ENCODE results near the gene ZNF346. TPM values are rescaled to one million over a fixed set of nuclear protein-coding genes. Genes with fewer than 3 reads are reported as not detected.

Gene ZNF346
- total and polyA plus RNA-seq, 2 of the 13 experiments (the other 11 are each of a cell fraction or from before 2014, with no cell fraction given) = 8.6 to 19.4 TPM

GRCh38 chr5:177097016-177097985 is 74.8 kb downstream of the ZNF346 start (continued):
- TF ChIP-seq ATF3 (CRISPR knock-in tag; IDR thresholded peaks at IDR 0.05) (no peak), GZF1 (CRISPR knock-in tag; IDR thresholded peaks at IDR 0.05) (no peak), HNRNPL (IDR thresholded peaks at IDR 0.05; ENCODE audit: low read depth, low read length) (0 out of 2 replicates have a peak, but pooled peaks have one; percentile 37), KLF12 (CRISPR knock-in tag; IDR thresholded peaks at IDR 0.05; ENCODE audit: borderline replicate concordance) (no peak), ZNF564 (CRISPR knock-in tag; IDR thresholded peaks at IDR 0.05) (no peak), E2F5 (CRISPR knock-in tag; conservative IDR thresholded peaks at IDR 0.05) (no peak), ARNTL (CRISPR knock-in tag; IDR thresholded peaks at IDR 0.05) (no peak), EP300 (IDR thresholded peaks at IDR 0.05; ENCODE audit: low read depth in 2 of 2, low read length in 2 of 2) (peak in 1 of 2 experiments; percentile 20; a peak in 1 of 4 replicates), EP300 (CRISPR knock-in tag; IDR thresholded peaks at IDR 0.05; ENCODE audit: borderline replicate concordance) (no peak), HMG20B (CRISPR knock-in tag; conservative IDR thresholded peaks at IDR 0.05) (no peak), DMAP1 (CRISPR knock-in tag; IDR thresholded peaks at IDR 0.05) (no peak), ZNF12 (CRISPR knock-in tag; IDR thresholded peaks at IDR 0.05) (no peak), ZNF451 (CRISPR knock-in tag; IDR thresholded peaks at IDR 0.05) (peak; percentile 50; the same call in 1 of the 2 replicates), ZNF605 (CRISPR knock-in tag; IDR thresholded peaks at IDR 0.05) (no peak), ZNF678 (CRISPR knock-in tag; IDR thresholded peaks at IDR 0.05) (no peak), U2AF2 (IDR thresholded peaks at IDR 0.05; ENCODE audit: low read depth, low read length) (no peak), ZNF629 (CRISPR knock-in tag; conservative IDR thresholded peaks at IDR 0.05) (no peak), NR2F1 (CRISPR knock-in tag; IDR thresholded peaks at IDR 0.05) (peak in 1 of 2 experiments; percentile 56; a peak in 1 of 4 replicates), PITX1 (CRISPR knock-in tag; IDR thresholded peaks at IDR 0.05) (0 out of 2 replicates have a peak, but pooled peaks have one; percentile 29), PBX2 (CRISPR knock-in tag; IDR thresholded peaks at IDR 0.05) (no peak), TMF1 (CRISPR knock-in tag; IDR thresholded peaks at IDR 0.05; ENCODE audit: low read depth) (no peak), PTBP1 (IDR thresholded peaks at IDR 0.05; ENCODE audit: low read depth, low read length, poor library complexity, severe bottlenecking) (no peak), CREB1 (IDR thresholded peaks at IDR 0.05) (no peak), CREB1 (CRISPR knock-in tag; IDR thresholded peaks at IDR 0.05) (no peak)
- TF ChIP-seq, protein P1, sequence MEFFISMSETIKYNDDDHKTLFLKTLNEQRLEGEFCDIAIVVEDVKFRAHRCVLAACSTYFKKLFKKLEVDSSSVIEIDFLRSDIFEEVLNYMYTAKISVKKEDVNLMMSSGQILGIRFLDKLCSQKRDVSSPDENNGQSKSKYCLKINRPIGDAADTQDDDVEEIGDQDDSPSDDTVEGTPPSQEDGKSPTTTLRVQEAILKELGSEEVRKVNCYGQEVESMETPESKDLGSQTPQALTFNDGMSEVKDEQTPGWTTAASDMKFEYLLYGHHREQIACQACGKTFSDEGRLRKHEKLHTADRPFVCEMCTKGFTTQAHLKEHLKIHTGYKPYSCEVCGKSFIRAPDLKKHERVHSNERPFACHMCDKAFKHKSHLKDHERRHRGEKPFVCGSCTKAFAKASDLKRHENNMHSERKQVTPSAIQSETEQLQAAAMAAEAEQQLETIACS (CRISPR knock-in tag; IDR thresholded peaks at IDR 0.05) = no peak
- TF ChIP-seq, protein P2, sequence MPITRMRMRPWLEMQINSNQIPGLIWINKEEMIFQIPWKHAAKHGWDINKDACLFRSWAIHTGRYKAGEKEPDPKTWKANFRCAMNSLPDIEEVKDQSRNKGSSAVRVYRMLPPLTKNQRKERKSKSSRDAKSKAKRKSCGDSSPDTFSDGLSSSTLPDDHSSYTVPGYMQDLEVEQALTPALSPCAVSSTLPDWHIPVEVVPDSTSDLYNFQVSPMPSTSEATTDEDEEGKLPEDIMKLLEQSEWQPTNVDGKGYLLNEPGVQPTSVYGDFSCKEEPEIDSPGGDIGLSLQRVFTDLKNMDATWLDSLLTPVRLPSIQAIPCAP (CRISPR knock-in tag; IDR thresholded peaks at IDR 0.05; ENCODE audit: low read depth) = no peak
- TF ChIP-seq, protein P3, sequence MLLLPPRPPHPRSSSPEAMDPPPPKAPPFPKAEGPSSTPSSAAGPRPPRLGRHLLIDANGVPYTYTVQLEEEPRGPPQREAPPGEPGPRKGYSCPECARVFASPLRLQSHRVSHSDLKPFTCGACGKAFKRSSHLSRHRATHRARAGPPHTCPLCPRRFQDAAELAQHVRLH (CRISPR knock-in tag; IDR thresholded peaks at IDR 0.05; ENCODE audit: borderline replicate concordance, low read depth) = peak; percentile 15; the same call in 1 of the 2 replicates
